Fibroblast of the aortic adventitia (primary cell): ENCODE results near the gene GPR155. TPM values are rescaled to one million over a fixed set of nuclear protein-coding genes. Genes with fewer than 3 reads are reported as not detected.
A peak's percentile ranks its signal among the peaks of the same experiment; 100 is the strongest.
"Not testable (repeated sequence)": the region's sequence is repeated elsewhere in the genome, so short reads cannot be mapped to it uniquely, and the experiment has no call there.

ENCODE experiments used
- DNase-seq: peaks from one replicate; pipeline ENCODE4 v3.0.0-alpha.2; 2010; ENCODE audit warnings: low read depth
- H3K4me3 ChIP-seq: 2 replicates; pipeline ENCODE4 v1.5.1; 2011; ENCODE audit warnings: low read depth, mild to moderate bottlenecking, control low read depth, low read length, moderate library complexity
- CTCF ChIP-seq: IDR thresholded peaks from 2 replicates; pipeline ENCODE4 v1.5.1; 2011; ENCODE audit warnings: mild to moderate bottlenecking, low read length, control low read depth, inconsistent platforms; ENCODE audit not compliant: insufficient read depth
- total RNA-seq: library from RNA; depleted of rRNA; stranded (reverse); fragments of >200 nt; gene quantifications from 2 replicates; pipeline ENCODE4 v1.2.3, GENCODE V29; 2012; ENCODE audit warnings: low replicate concordance

GPR155 gene
- total RNA-seq, 1 donor = 2.2 TPM

- DNase-seq = peak; percentile 74
- no peak for TF ChIP-seq CTCF
- peak within 1 kb of the TSS; percentile 81 for H3K4me3 ChIP-seq
Observed at GRCh38 chr2:174395284-174395968, 91.4 kb downstream of the GPR155 start, which contains the start of gene SCRN3. SCRN3 (plus strand) TSS chr2:174395730; CDS start chr2:174398284, 2,554 bp downstream.

- H3K4me3 ChIP-seq = no peak overlapping the region
Observed at GRCh38 chr2:174392706-174393105, 94.1 kb downstream of the GPR155 start.

GRCh38 chr2:174390303-174390702 is 96.5 kb downstream of the GPR155 start:
- DNase-seq, H3K4me3 ChIP-seq: not testable (repeated sequence)

More at GRCh38 chr2:174392706-174393105, 94.1 kb downstream of the GPR155 start:
- TF ChIP-seq CTCF = no peak
- no peak for DNase-seq

GRCh38 chr2:174389542-174389941 is 97.3 kb downstream of the GPR155 start:
- TF ChIP-seq CTCF = no peak
- DNase-seq = no peak
- no peak overlapping the region for H3K4me3 ChIP-seq

- DNase-seq, H3K4me3 ChIP-seq: not testable (repeated sequence)
Observed at GRCh38 chr2:174388706-174389105, 98.1 kb downstream of the GPR155 start.

- DNase-seq = no peak
- no peak overlapping the region for H3K4me3 ChIP-seq
- TF ChIP-seq CTCF = no peak
Observed at GRCh38 chr2:174385201-174385600, 101.6 kb downstream of the GPR155 start.

- no peak for DNase-seq
- H3K4me3 ChIP-seq = no peak overlapping the region
- TF ChIP-seq CTCF = no peak
Observed at GRCh38 chr2:174383796-174384195, 103.0 kb downstream of the GPR155 start.

Other genes starting within 250 kb of the GPR155 start
- 31.9 and 89.7 TPM in 2 replicates for gene OLA1, start 238.5 kb downstream of the GPR155 start, total RNA-seq
- gene SP9, start 152.1 kb downstream of the GPR155 start, total RNA-seq = not detected in 2 replicates
- gene SCRN3, start 91.3 kb downstream of the GPR155 start, total RNA-seq = 21.8 and 34.6 TPM in 2 replicates
- 20.5 and 24.6 TPM in 2 replicates for gene WIPF1, start 110.8 kb upstream of the GPR155 start, total RNA-seq